WTC11 (cell line): Measurements from ENCODE around the gene CLECL1. TPM values are rescaled to one million over a fixed set of nuclear protein-coding genes. Genes with fewer than 3 reads are reported as not detected.
"Not testable (repeated sequence)": the region's sequence is repeated elsewhere in the genome, so short reads cannot be mapped to it uniquely, and the experiment has no call there.

Experiments
- ATAC-seq: fragments of 200-7000 bp; cut with Tn5 transposase; 2 replicates; pipeline ENCODE4 v1.10.0; 2021; ENCODE audit warnings: mild to moderate bottlenecking, moderate library complexity
- CTCF ChIA-PET: fragments of 300-600 bp; sonication (Branson Sonifier 250); formaldehyde crosslinking; loops from one replicate; lab custom pipeline; 2021; ENCODE audit warnings: antibody characterized with exemption; lab: Charles Lee
- POLR2A ChIA-PET: fragments of 350-600 bp; sonication (Branson Sonifier 250); formaldehyde crosslinking; loops from one replicate; lab custom pipeline; 2021; ENCODE audit warnings: antibody characterized with exemption; lab: Charles Lee
- DNase-seq: peaks from one replicate; pipeline ENCODE4 v3.0.0; 2021; ENCODE audit warnings: low spot score
- H3K27ac Mint-ChIP-seq: 2 replicates; pipeline ENCODE4 v1.8.0; 2021; ENCODE audit warnings: mixed read lengths
- H3K27me3 Mint-ChIP-seq: 2 replicates; pipeline ENCODE4 v1.8.0; 2021; ENCODE audit warnings: low read depth, mild to moderate bottlenecking, moderate library complexity, mixed read lengths
- H3K36me3 Mint-ChIP-seq: 2 replicates; pipeline ENCODE4 v1.8.0; 2021; ENCODE audit warnings: mixed read lengths
- H3K4me1 Mint-ChIP-seq: 2 replicates; pipeline ENCODE4 v1.8.0; 2022; ENCODE audit warnings: mixed read lengths
- H3K4me3 Mint-ChIP-seq: 2 replicates; pipeline ENCODE4 v1.8.0; 2021; ENCODE audit warnings: mild to moderate bottlenecking, moderate library complexity, mixed read lengths
- H3K9me3 Mint-ChIP-seq: 2 replicates; pipeline ENCODE4 v1.8.0; 2021; ENCODE audit warnings: mixed read lengths
- AFF4 ChIP-seq: sonication (generic); formaldehyde crosslinking; IDR thresholded peaks from 2 replicates; pipeline ENCODE4 v1.8.1; 2023; ENCODE audit warnings: mild to moderate bottlenecking, missing genetic modification reagents, borderline replicate concordance
- EMX1 ChIP-seq: fragments of 250-450 bp; sonication (Bioruptor Pico); IDR thresholded peaks from 2 replicates; pipeline ENCODE4 v1.8.0; 2021; ENCODE audit warnings: mild to moderate bottlenecking
- ETV6 ChIP-seq: sonication (generic); formaldehyde crosslinking; IDR thresholded peaks from 2 replicates; pipeline ENCODE4 v1.8.1; 2022; ENCODE audit warnings: mild to moderate bottlenecking, missing genetic modification reagents
- GTF2I ChIP-seq: fragments of 250-450 bp; sonication (Bioruptor Pico); conservative IDR thresholded peaks from 2 replicates; pipeline ENCODE4 v1.4.0; 2021; ENCODE audit warnings: mild to moderate bottlenecking
- HMGXB4 ChIP-seq: sonication (generic); formaldehyde crosslinking; IDR thresholded peaks from 2 replicates; pipeline ENCODE4 v1.8.1; 2023; ENCODE audit warnings: mild to moderate bottlenecking, moderate library complexity, missing genetic modification reagents
- IRF2 ChIP-seq: sonication (generic); formaldehyde crosslinking; IDR thresholded peaks from 2 replicates; pipeline ENCODE4 v1.8.0; 2022; ENCODE audit warnings: low read depth, missing genetic modification reagents, borderline replicate concordance
- JAZF1 ChIP-seq: fragments of 250-450 bp; sonication (Bioruptor Pico); IDR thresholded peaks from 2 replicates; pipeline ENCODE4 v1.9.0; 2021; ENCODE audit warnings: moderate library complexity, mild to moderate bottlenecking, inconsistent platforms
- MXD4 ChIP-seq: fragments of 250-450 bp; sonication (Bioruptor Pico); IDR thresholded peaks from 2 replicates; pipeline ENCODE4 v1.8.0; 2021; ENCODE audit warnings: mild to moderate bottlenecking, moderate library complexity, borderline replicate concordance
- NFYB ChIP-seq: sonication (generic); formaldehyde crosslinking; conservative IDR thresholded peaks from 2 replicates; pipeline ENCODE4 v1.8.0; 2022; ENCODE audit warnings: low read depth, missing genetic modification reagents
- SMAD3 ChIP-seq: sonication (generic); formaldehyde crosslinking; IDR thresholded peaks from 2 replicates; pipeline ENCODE4 v1.8.0; 2022; ENCODE audit warnings: missing genetic modification reagents, mild to moderate bottlenecking, borderline replicate concordance
- ZNF416 ChIP-seq: fragments of 250-450 bp; sonication (Bioruptor Pico); IDR thresholded peaks from 2 replicates; pipeline ENCODE4 v1.9.0; 2021; ENCODE audit warnings: mild to moderate bottlenecking, inconsistent platforms
- ZNF425 ChIP-seq: fragments of 250-450 bp; sonication (Bioruptor Pico); conservative IDR thresholded peaks from 2 replicates; pipeline ENCODE4 v1.9.0; 2021; ENCODE audit warnings: mild to moderate bottlenecking
- total RNA-seq: library from RNA; stranded (reverse); gene quantifications from 3 replicates; pipeline ENCODE4 v1.2.3, GENCODE V29; 2021

Gene CLECL1
- total RNA-seq, 1 experiment from 2014 or later = not detected

GRCh38 chr12:9738905-9739304 is 6.0 kb upstream of the CLECL1 start:
- DNase-seq, H3K9me3 Mint-ChIP-seq, H3K36me3 Mint-ChIP-seq, ATAC-seq, H3K27ac Mint-ChIP-seq, POLR2A ChIA-PET: not testable (repeated sequence)
- H3K27me3 Mint-ChIP-seq = peaks cover 12% of the 10 kb centered on the region
- CTCF ChIA-PET = interaction anchor here (1.0 to 1.8 kb wide), 2 partner anchors 12 to 75 kb away, joined by 3 to 6 read pairs; no protein-coding TSS in a partner anchor
- H3K4me1 Mint-ChIP-seq = peaks cover 15% of the 10 kb centered on the region
- 0 out of 2 replicates have a peak, but pooled peaks have one; percentile 27 for TF ChIP-seq NFYB (CRISPR knock-in tag)
- H3K4me3 Mint-ChIP-seq = peak overlapping the region; percentile 52

- DNase-seq = no peak
- ATAC-seq = no peak
- CTCF ChIA-PET = no interaction called here
Measured at GRCh38 chr12:9736936-9737705, 4.2 kb upstream of the CLECL1 start.

More at GRCh38 chr12:9736936-9737705, 4.2 kb upstream of the CLECL1 start:
- Mint-ChIP-seq H3K4me3 (no peak overlapping the region), H3K9me3 (peaks cover 7% of the 10 kb centered on the region), H3K27me3 (peaks cover 16% of the 10 kb centered on the region), H3K36me3 (no peaks in the 10 kb centered on the region), H3K4me1 (peaks cover 8% of the 10 kb centered on the region), H3K27ac (no peak overlapping the region)
- no peak for TF ChIP-seq HMGXB4 (CRISPR knock-in tag)
- TF ChIP-seq SMAD3 (CRISPR knock-in tag) = no peak
- TF ChIP-seq ZNF425 (CRISPR knock-in tag) = no peak
- no peak for TF ChIP-seq EMX1
- TF ChIP-seq MXD4 (CRISPR knock-in tag) = no peak
- no peak for TF ChIP-seq ETV6 (CRISPR knock-in tag)
- TF ChIP-seq JAZF1 (CRISPR knock-in tag) = no peak
- no peak for TF ChIP-seq GTF2I
- no peak for TF ChIP-seq ZNF416 (CRISPR knock-in tag)
- TF ChIP-seq IRF2 (CRISPR knock-in tag) = no peak
- TF ChIP-seq AFF4 (CRISPR knock-in tag) = no peak
- POLR2A ChIA-PET = no interaction called here
